Aorta (tissue), 5 donors: ENCODE results near the gene ZNF423. TPM values are rescaled to one million over a fixed set of nuclear protein-coding genes. Genes with fewer than 3 reads are reported as not detected.

Source experiments
- ATAC-seq: fragments of 200-7000 bp; cut with Tn5 transposase; one replicate; pipeline ENCODE4 v1.9.1; 2022; ENCODE audit warnings: moderate library complexity; ENCODE audit not compliant: low FRiP score
- DNase-seq, 2 donors: peaks; one replicate each; pipeline ENCODE4 v3.0.0-alpha.2; 2020
- H3K27ac ChIP-seq, 2 donors: one replicate each; pipeline ENCODE4 v1.5.1; 2013; ENCODE audit warnings: low read length in 2 of 2, mild to moderate bottlenecking in 2 of 2, moderate library complexity in 2 of 2, control low read depth in 1 of 2, inconsistent platforms in 1 of 2, low read depth in 1 of 2
- H3K27me3 ChIP-seq, 2 donors: one replicate each; pipeline ENCODE4 v1.6.1; 2013; ENCODE audit warnings: control low read depth in 1 of 2, low read length in 1 of 2, mild to moderate bottlenecking in 1 of 2, moderate library complexity in 1 of 2; ENCODE audit not compliant: insufficient read depth in 2 of 2, control insufficient read depth in 1 of 2
- H3K36me3 ChIP-seq, 2 donors: one replicate each; pipeline ENCODE4 v1.6.1; 2013; ENCODE audit warnings: control low read depth in 1 of 2, low read length in 1 of 2, mild to moderate bottlenecking in 1 of 2; ENCODE audit not compliant: insufficient read depth in 2 of 2, control insufficient read depth in 1 of 2
- H3K4me1 ChIP-seq, 2 donors: one replicate each; pipeline ENCODE4 v1.6.1; 2013; ENCODE audit warnings: low read length in 2 of 2, control low read depth in 1 of 2, mild to moderate bottlenecking in 1 of 2, moderate library complexity in 1 of 2; ENCODE audit not compliant: insufficient read depth in 2 of 2, control insufficient read depth in 1 of 2
- H3K4me3 ChIP-seq, 2 donors: one replicate each; pipeline ENCODE4 v1.5.1; 2013; ENCODE audit warnings: low read length in 2 of 2, control low read depth in 1 of 2, mild to moderate bottlenecking in 1 of 2
- H3K9me3 ChIP-seq: one replicate; pipeline ENCODE4 v1.6.1; 2013; ENCODE audit warnings: mild to moderate bottlenecking, low read length; ENCODE audit not compliant: control insufficient read depth
- WGBS, 2 donors: extraction: QIAGEN DNeasy Blood & Tissue Kit; methylation state at CpG; one replicate each; pipeline ENCODE4 v1.1.7; 2013; 5-methylcytosine and 5-hydroxymethylcytosine counted together
- intact Hi-C, 2 donors: fragments of 100-400 bp; cut with DNase I; formaldehyde crosslinking; loops; one replicate each; pipeline versions ENCODE4 v1.14.2 to v1.15.0; 2022
- polyA plus RNA-seq, 2 donors: library from polyadenylated mRNA; stranded (reverse); fragments of 200-250 nt; gene quantifications; one replicate each; pipeline ENCODE4 v1.2.3, GENCODE V29; 2013
- total RNA-seq, 2 donors: library from RNA; stranded (reverse); fragmentation: NEBNext Ultra II Directional; extraction: Animal tissue kit (Norgen Biotek cat#: 25700); gene quantifications; one replicate each; pipeline ENCODE4 v1.2.1, GENCODE V29; 2021
- donor health status: healthy with polysubstance abuse.
- donor health status: Bipolar disorder and iron deficiency.
- donor health status: DM: no; HTN: no; CAD: no.
- donor health status: DM: no; HTN: no; CAD: no.
- donor health status: DM: yes; HTN: yes; CAD: no.

The ZNF423 gene
- total and polyA plus RNA-seq, 4 donors = 3.1 to 43.1 (median 10.0) TPM

DNA sequence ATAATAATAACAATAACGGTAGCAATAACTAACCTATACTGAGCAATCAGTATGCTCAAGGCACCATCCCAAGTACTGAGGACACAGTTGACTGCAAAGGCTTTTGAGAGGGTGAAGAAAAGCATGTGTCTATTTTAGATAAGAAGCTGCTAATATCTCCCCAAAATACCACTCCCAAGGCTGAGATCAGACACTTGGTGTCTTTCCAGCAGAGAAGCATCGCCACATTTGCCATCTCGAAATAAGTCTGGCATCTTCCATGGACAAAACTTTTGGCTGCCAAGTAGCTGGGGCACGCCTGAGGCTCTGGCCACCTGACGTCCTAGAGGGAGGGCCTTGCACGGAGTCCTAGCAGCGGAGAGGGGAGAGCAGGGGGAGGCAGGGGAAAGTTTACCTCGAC, 39.0 kb downstream of the ZNF423 start:
- no peak overlapping the region for H3K27ac ChIP-seq
- intact Hi-C loops = no loop called here
- ATAC-seq = no peak
- 75 to 85% methylated on average over 8 of the region's 8 CpGs for WGBS, 2 donors
- H3K4me3 ChIP-seq = no peak overlapping the region
- H3K36me3 ChIP-seq = no peaks in the 10 kb centered on the region
- H3K4me1 ChIP-seq = no peaks in the 10 kb centered on the region
- no peaks in the 10 kb centered on the region for H3K9me3 ChIP-seq
- no peaks in the 10 kb centered on the region for H3K27me3 ChIP-seq
- no peak for DNase-seq

DNA sequence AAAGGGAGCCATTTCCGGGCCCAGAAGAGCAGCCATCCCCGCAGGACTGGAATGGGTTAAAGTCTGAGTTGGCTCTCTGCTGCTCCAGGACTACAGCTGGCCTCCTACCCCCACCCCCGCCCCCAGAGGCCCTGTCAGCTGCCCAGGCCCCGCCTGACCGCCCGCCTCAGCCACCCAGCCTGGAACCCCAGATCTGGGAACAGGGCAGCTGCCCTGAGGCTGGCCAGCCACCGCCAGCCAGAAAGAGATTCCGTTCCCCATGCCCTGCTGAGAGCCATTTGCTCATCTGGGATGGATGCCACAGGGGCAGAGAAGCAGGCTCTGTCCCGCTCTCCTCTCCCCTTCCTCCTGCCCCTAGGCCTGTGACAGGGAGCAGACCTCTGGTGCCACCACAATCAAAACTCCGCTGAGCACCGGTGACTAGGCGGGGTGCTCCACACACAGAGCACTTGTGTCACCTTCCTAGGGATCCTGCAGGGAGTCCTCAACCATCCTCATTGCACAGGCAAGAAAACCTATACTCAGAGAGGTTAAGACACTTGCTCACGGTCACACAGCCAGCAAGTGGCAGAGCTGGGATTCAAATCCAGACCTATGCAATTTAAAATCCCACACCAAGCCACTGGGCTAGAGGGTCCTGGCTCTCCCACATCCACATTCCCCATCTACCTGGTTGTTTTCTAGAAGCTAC, 44.1 kb downstream of the ZNF423 start:
- 25 to 28% methylated on average over 13 of the region's 13 CpGs for WGBS, 2 donors

DNA sequence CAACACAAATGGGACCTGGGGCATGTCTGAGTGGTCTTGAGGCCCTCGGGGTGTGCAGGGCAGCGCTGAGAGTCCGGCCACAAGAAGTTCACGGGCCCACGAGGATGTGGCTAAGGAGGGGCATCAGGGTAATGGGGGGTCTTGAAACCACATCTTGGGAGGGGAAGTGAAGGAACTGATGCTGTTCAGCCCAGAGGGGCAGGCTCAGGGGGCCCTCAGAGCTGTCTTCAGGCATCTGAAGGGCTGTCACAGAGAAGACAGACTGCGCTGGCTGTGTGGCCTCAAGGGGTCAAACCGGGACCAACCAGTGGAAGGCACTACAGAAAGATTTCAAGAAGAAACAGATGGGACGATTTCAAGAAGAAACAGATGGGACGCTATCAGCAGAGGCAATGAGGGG, 45.1 kb downstream of the ZNF423 start:
- 86 to 89% methylated on average over 9 of the region's 9 CpGs for WGBS, 2 donors

More for the DNA sequence above, 44.1 kb downstream of the ZNF423 start:
- no peak overlapping the region for H3K4me3 ChIP-seq
- peak; percentile 6 for ATAC-seq
- H3K27ac ChIP-seq = no peak overlapping the region
- intact Hi-C loops = no loop called here
- no peaks in the 10 kb centered on the region for H3K4me1 ChIP-seq
- DNase-seq = no peak
- no peaks in the 10 kb centered on the region for H3K27me3 ChIP-seq
- H3K36me3 ChIP-seq = no peaks in the 10 kb centered on the region
- H3K9me3 ChIP-seq = no peaks in the 10 kb centered on the region

DNA sequence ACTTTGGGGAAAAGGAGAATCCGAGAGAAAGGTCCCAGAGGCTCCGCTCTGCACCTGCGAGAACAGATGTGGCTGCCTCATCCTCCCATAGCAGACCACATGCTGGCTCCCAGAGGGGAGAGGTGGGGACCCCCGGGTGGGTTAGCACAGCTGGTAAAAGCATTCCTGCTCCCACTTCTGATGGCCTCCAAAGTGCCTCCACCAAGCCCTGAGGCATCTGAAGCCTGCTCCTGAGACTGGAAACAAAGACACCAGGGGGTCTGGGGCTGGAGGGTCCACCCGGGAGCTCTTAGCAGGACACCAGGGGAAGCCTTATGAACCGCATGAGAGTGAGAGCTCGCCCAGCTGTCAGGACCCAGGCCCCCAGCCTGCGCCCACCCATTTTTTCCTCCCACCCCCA, 46.4 kb downstream of the ZNF423 start:
- H3K9me3 ChIP-seq = no peaks in the 10 kb centered on the region
- H3K4me1 ChIP-seq = no peaks in the 10 kb centered on the region
- ATAC-seq = peak; percentile 16
- no peak overlapping the region for H3K4me3 ChIP-seq
- DNase-seq = no peak
- H3K27ac ChIP-seq = no peak overlapping the region
- no peaks in the 10 kb centered on the region for H3K36me3 ChIP-seq
- no peaks in the 10 kb centered on the region for H3K27me3 ChIP-seq
- intact Hi-C loops = no loop called here
- 89 to 91% methylated on average over 8 of the region's 8 CpGs for WGBS, 2 donors

More for the DNA sequence above, 45.1 kb downstream of the ZNF423 start:
- intact Hi-C loops = no loop called here
- Histone ChIP-seq H3K9me3 (no peaks in the 10 kb centered on the region), H3K4me1 (no peaks in the 10 kb centered on the region), H3K36me3 (no peaks in the 10 kb centered on the region), H3K27ac (no peak overlapping the region), H3K4me3 (no peak overlapping the region), H3K27me3 (no peaks in the 10 kb centered on the region)
- ATAC-seq = no peak
- no peak for DNase-seq

DNA sequence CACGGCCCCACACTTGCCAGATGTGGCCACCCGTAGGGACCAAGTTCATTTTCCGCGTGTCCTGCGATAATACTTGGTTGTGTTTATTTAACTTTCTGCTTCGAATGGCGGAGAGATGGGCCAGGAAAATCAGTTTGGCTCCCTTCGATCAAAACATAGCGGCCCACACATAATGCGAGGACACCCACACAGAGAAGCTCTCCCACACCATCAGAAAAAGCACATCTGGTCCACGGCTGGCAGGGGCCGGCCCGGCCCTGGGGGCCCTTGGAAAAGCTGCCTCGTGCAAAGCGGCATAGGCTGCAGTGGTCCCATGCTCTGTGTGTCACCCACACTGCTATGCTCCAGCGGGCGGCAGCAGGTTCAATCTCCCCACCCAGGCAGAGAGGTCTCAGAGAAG, 46.9 kb downstream of the ZNF423 start:
- H3K36me3 ChIP-seq = no peaks in the 10 kb centered on the region
- H3K27me3 ChIP-seq = no peaks in the 10 kb centered on the region
- no peak for DNase-seq
- intact Hi-C loops = no loop called here
- no peaks in the 10 kb centered on the region for H3K9me3 ChIP-seq
- H3K4me3 ChIP-seq = no peak overlapping the region
- no peak for ATAC-seq
- no peak overlapping the region for H3K27ac ChIP-seq
- WGBS, 2 donors = 90 to 92% methylated on average over 17 of the region's 17 CpGs
- H3K4me1 ChIP-seq = no peaks in the 10 kb centered on the region

DNA sequence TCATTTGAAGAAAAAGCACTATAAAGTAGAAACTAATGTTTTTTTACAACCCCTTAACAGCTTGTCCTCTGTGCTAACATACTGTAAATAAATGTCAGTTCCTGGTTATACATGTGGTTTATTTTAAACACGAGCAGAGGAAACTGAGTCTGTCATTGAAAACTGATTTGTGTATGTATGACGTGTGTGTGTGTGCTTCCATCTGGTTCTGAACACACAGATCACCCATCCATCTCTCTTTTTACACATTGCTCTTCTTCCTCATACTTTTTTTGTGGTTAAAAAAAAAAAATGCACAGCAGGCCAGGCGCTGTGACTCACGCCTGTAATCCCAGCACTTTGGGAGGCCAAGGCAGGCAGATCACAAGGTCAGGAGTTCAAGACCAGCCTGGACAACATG, 49.5 kb downstream of the ZNF423 start:
- no peak for ATAC-seq

DNA sequence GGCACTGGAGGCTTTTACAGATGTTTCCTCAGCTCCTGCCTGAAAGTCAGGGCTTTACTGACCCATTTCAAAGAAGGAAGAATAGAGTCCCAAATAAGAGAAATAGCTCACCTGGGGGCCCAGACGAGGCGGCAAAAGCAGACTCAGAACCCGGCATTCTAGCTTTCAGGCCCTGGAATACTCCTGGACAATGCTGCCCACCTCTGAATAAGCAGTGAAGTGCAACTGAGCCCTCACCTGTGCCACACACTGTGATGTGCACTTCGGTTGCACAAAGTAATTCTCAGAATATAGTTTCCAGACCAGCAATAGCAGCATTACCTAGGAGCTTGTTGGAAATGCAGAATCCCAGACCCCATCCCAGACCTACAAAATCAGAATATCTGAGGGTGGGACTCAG, 54.6 kb downstream of the ZNF423 start:
- Histone ChIP-seq H3K27me3 (no peaks in the 10 kb centered on the region), H3K36me3 (no peaks in the 10 kb centered on the region), H3K27ac (no peak overlapping the region), H3K9me3 (no peaks in the 10 kb centered on the region), H3K4me1 (no peaks in the 10 kb centered on the region), H3K4me3 (no peak overlapping the region)
- ATAC-seq = no peak
- intact Hi-C loops = no loop called here
- DNase-seq = no peak
- 78 to 86% methylated on average over 4 of the region's 4 CpGs for WGBS, 2 donors

More for the DNA sequence above, 49.5 kb downstream of the ZNF423 start:
- no peaks in the 10 kb centered on the region for H3K4me1 ChIP-seq
- H3K27ac ChIP-seq = no peak overlapping the region
- no peaks in the 10 kb centered on the region for H3K27me3 ChIP-seq
- 74 to 79% methylated on average over 4 of the region's 4 CpGs for WGBS, 2 donors
- intact Hi-C loops = no loop called here
- no peak overlapping the region for H3K4me3 ChIP-seq
- no peak for DNase-seq
- no peaks in the 10 kb centered on the region for H3K9me3 ChIP-seq
- H3K36me3 ChIP-seq = no peaks in the 10 kb centered on the region

DNA sequence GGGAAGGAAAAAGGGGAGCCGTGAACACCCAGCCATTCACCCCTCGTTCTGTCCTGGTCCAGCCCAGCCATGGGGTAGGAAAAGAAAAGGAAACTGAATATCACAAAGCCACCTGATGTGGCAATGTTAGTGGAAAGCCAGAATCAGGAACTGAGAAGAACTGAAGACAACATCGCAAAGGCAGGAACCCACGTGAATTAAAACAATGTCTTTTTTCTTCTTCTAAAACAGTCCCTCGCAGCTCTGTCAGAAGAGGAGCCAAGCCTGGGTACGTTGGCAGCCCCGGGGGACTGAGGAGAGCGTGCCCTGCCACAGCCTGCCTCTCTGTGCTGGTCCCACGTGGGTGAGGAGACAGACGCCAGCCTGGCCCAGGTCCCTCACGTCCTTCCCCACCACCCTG, 55.0 kb downstream of the ZNF423 start:
- no peaks in the 10 kb centered on the region for H3K27me3 ChIP-seq
- no peaks in the 10 kb centered on the region for H3K36me3 ChIP-seq
- intact Hi-C loops = no loop called here
- H3K9me3 ChIP-seq = no peaks in the 10 kb centered on the region
- 9 to 13% methylated on average over 11 of the region's 11 CpGs for WGBS, 2 donors
- no peak for ATAC-seq
- H3K27ac ChIP-seq = no peak overlapping the region
- DNase-seq = no peak
- H3K4me1 ChIP-seq = no peaks in the 10 kb centered on the region
- H3K4me3 ChIP-seq = no peak overlapping the region

DNA sequence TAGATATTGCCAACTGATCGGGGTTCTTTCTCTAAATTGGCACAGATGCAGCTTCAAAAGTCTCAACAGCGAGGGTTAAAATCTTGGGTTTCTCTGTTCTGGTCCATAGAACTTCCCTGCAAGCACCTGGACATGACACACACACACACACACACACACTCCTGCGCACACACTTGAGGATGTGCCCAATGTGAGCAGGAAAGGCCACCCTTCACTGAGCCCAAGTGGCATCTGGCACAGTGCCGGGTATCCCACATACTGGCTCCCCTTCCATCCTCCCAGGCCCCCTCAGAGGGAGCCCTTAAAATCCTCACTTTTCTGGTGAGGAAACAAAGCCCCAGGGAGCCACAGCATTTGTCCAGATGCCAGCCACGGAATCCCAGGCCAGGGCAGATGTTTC, 55.5 kb downstream of the ZNF423 start:
- Histone ChIP-seq H3K4me1 (no peaks in the 10 kb centered on the region), H3K4me3 (no peak overlapping the region), H3K9me3 (no peaks in the 10 kb centered on the region), H3K27ac (no peak overlapping the region), H3K36me3 (no peaks in the 10 kb centered on the region), H3K27me3 (no peaks in the 10 kb centered on the region)
- WGBS, 2 donors = 67 to 70% methylated on average over 5 of the region's 5 CpGs
- no peak for DNase-seq
- intact Hi-C loops = no loop called here
- ATAC-seq = no peak
